Measurements from ENCODE around the gene MLANA. TPM values are rescaled to one million over a fixed set of nuclear protein-coding genes. Genes with fewer than 3 reads are reported as not detected.

Gene MLANA
- polyA plus RNA-seq, 1 donor from 2014 or later = not detected

DNA sequence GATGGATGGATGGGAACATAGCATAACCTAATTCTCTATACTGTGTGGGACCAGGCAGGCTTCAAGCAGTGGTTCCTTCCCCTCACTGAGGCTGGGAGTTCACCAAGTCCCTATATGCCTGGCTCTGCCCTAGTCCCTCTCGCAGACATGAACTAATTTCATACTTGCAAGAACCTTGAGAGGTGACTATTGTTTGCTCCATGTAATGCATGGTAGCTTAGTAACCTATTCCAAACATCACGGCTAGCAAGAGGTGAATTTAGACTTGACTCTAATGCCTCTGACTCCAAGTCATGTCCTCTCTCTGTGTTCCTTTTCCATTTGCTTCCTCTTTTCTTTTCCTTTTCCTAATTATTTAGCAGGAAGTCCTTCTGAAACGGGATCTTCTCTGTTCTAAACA, 31.9 kb upstream of the MLANA start:
- Mint-ChIP-seq H3K27me3 (no peaks in the 10 kb centered on the region), H3K4me1 (no peaks in the 10 kb centered on the region), H3K36me3 (peaks cover 2% of the 10 kb centered on the region), H3K9me3 (no peaks in the 10 kb centered on the region), H3K27ac (no peak overlapping the region), H3K4me3 (no peak overlapping the region)

- no peaks in the 10 kb centered on the region for H3K9me3 Mint-ChIP-seq
- peaks cover 2% of the 10 kb centered on the region for H3K36me3 Mint-ChIP-seq
- no peak overlapping the region for H3K27ac Mint-ChIP-seq
- H3K4me3 Mint-ChIP-seq = no peak overlapping the region
- H3K27me3 Mint-ChIP-seq = no peaks in the 10 kb centered on the region
- H3K4me1 Mint-ChIP-seq = no peaks in the 10 kb centered on the region
Observed at GRCh38 chr9:5863092-5863746, 27.5 kb upstream of the MLANA start.

DNA sequence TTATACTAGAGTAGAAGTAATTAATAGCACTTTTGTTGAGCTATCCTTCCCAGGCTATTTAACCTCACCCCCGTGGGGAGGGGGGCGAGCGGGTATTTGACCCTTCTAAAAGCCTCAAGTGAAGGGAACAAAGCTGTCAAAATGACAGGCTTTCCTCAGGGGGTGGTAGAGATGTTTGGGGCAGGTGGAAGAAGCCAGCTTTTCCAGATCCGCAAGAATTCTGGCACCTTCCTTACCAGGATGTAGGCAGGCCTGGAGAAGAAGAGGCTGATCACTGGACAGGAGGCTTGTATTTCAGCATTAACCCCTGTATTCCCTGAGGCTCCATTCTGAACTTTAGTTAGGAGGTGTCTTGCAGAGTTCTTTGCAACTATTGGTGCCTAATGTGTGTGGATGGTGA, 26.2 kb upstream of the MLANA start:
- H3K4me3 Mint-ChIP-seq = no peak overlapping the region
- H3K36me3 Mint-ChIP-seq = peaks cover 2% of the 10 kb centered on the region
- H3K27me3 Mint-ChIP-seq = no peaks in the 10 kb centered on the region
- no peaks in the 10 kb centered on the region for H3K4me1 Mint-ChIP-seq
- no peak overlapping the region for H3K27ac Mint-ChIP-seq
- H3K9me3 Mint-ChIP-seq = no peaks in the 10 kb centered on the region

DNA sequence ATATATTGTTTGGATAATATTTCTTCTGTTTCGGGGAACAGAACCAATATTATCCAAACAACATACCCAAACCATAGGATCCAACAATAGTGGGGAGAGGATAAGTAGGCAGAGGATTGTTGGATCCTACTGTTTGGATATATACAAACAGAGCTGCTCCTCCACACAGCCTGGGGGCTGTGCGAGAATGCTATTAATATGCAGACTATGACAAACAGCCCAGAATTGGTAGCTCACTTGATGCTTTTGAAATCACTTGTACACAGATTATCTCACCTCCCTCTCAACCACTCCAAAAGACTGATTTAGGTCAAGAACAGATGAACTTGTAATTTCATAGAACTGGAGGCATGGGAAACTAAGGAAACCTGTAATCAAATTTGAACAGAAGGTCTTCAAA, 24.4 kb upstream of the MLANA start:
- Mint-ChIP-seq H3K36me3 (peaks cover 2% of the 10 kb centered on the region), H3K27ac (no peak overlapping the region), H3K4me3 (no peak overlapping the region), H3K9me3 (no peaks in the 10 kb centered on the region), H3K27me3 (no peaks in the 10 kb centered on the region), H3K4me1 (no peaks in the 10 kb centered on the region)

- no peak overlapping the region for H3K4me3 Mint-ChIP-seq
- no peaks in the 10 kb centered on the region for H3K27me3 Mint-ChIP-seq
- H3K36me3 Mint-ChIP-seq = peaks cover 4% of the 10 kb centered on the region
- no peaks in the 10 kb centered on the region for H3K9me3 Mint-ChIP-seq
- H3K4me1 Mint-ChIP-seq = no peaks in the 10 kb centered on the region
- no peak overlapping the region for H3K27ac Mint-ChIP-seq
Observed at GRCh38 chr9:5866685-5867084, 24.0 kb upstream of the MLANA start.

GRCh38 chr9:5868235-5868634, 22.5 kb upstream of the MLANA start:
- Mint-ChIP-seq H3K27ac (no peak overlapping the region), H3K4me1 (no peaks in the 10 kb centered on the region), H3K27me3 (no peaks in the 10 kb centered on the region), H3K36me3 (peaks cover 4% of the 10 kb centered on the region), H3K9me3 (no peaks in the 10 kb centered on the region), H3K4me3 (no peak overlapping the region)

- no peaks in the 10 kb centered on the region for H3K9me3 Mint-ChIP-seq
- no peak overlapping the region for H3K4me3 Mint-ChIP-seq
- H3K36me3 Mint-ChIP-seq = peaks cover 4% of the 10 kb centered on the region
- H3K4me1 Mint-ChIP-seq = no peaks in the 10 kb centered on the region
- H3K27ac Mint-ChIP-seq = peak overlapping the region in 1 of 3 donors; percentile 20
- H3K27me3 Mint-ChIP-seq = no peaks in the 10 kb centered on the region
Observed at GRCh38 chr9:5869315-5870019, 21.2 kb upstream of the MLANA start.

DNA sequence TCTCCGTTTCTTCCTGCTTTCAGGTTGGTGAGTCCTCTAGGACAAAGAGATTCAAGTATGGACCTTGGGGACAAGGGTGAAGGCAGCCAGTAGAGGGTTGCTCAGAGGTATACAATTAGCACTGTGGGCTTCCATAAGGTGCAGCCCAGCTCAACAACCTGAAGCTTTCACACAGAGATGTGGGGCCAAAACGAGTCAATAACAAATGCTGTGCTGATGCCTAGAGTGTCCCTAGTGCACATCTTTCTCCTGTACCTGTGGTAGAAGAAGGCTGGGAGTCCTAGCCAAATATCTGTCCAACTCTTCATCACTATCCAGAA, 20.7 kb upstream of the MLANA start:
- Mint-ChIP-seq H3K27ac (no peak overlapping the region), H3K4me3 (no peak overlapping the region), H3K9me3 (no peaks in the 10 kb centered on the region), H3K36me3 (peaks cover 4% of the 10 kb centered on the region), H3K4me1 (no peaks in the 10 kb centered on the region), H3K27me3 (no peaks in the 10 kb centered on the region)

- H3K27ac Mint-ChIP-seq = peak overlapping the region in 1 of 3 donors; percentile 61
- no peaks in the 10 kb centered on the region for H3K9me3 Mint-ChIP-seq
- H3K27me3 Mint-ChIP-seq = no peaks in the 10 kb centered on the region
- H3K36me3 Mint-ChIP-seq = peaks cover 4% of the 10 kb centered on the region
- no peak overlapping the region for H3K4me3 Mint-ChIP-seq
- H3K4me1 Mint-ChIP-seq = no peaks in the 10 kb centered on the region
Observed at GRCh38 chr9:5870691-5871090, 20.0 kb upstream of the MLANA start.

GRCh38 chr9:5871785-5872184, 18.9 kb upstream of the MLANA start:
- Mint-ChIP-seq H3K36me3 (peaks cover 4% of the 10 kb centered on the region), H3K27me3 (no peaks in the 10 kb centered on the region)

DNA sequence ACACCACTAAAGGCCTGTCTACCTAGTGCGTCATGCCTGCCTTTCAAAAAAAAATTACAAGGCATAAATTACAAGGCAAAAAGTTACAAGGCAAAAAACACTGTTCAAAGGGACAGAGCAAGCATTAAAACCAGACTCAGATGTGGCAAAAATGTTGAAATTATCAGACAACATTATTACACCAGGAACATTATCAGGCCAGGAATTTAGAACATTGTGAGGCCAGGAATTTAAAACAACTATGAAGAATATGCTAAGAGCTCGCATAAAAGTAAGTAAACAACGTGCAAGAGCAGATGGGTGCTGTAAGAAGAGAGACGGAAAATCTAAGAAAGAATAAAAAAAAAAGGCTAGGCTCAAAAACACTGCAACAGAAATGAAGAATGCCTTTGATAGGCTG, 18.2 kb upstream of the MLANA start:
- H3K4me3 Mint-ChIP-seq = no peak overlapping the region
- no peak overlapping the region for H3K27ac Mint-ChIP-seq
- peaks cover 0 to 5% (median 0%) of the 10 kb centered on the region in 3 donors for H3K4me1 Mint-ChIP-seq

More at GRCh38 chr9:5871785-5872184, 18.9 kb upstream of the MLANA start:
- H3K27ac Mint-ChIP-seq = no peak overlapping the region
- no peak overlapping the region for H3K4me3 Mint-ChIP-seq
- no peaks in the 10 kb centered on the region for H3K9me3 Mint-ChIP-seq
- peaks cover 0 to 5% (median 0%) of the 10 kb centered on the region in 3 donors for H3K4me1 Mint-ChIP-seq

DNA sequence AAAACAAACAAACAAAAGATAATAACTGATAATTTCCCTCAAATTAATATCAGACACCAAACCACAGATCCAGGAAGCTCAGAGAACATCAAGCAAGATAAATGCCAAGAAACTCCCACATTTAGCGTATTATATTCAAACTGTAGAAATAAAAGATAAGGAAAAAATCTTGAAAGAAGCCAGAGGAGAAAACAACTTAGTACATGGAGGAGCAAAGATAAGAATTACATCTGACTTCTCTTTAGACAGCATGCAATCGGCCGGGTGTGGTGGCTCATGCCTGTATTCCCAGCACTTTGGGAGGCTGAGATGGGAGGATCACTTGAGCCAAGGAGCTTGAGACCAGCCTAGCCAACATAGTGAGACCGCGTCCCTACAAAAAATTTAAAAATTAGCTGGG, 17.2 kb upstream of the MLANA start:
- H3K36me3 Mint-ChIP-seq = peaks cover 4% of the 10 kb centered on the region
- H3K27ac Mint-ChIP-seq = no peak overlapping the region
- no peaks in the 10 kb centered on the region for H3K27me3 Mint-ChIP-seq
- no peaks in the 10 kb centered on the region for H3K9me3 Mint-ChIP-seq
- no peak overlapping the region for H3K4me3 Mint-ChIP-seq
- H3K4me1 Mint-ChIP-seq = peaks cover 0 to 5% (median 0%) of the 10 kb centered on the region in 3 donors

More for the DNA sequence above, 18.2 kb upstream of the MLANA start:
- Mint-ChIP-seq H3K9me3 (no peaks in the 10 kb centered on the region), H3K27me3 (no peaks in the 10 kb centered on the region), H3K36me3 (peaks cover 4% of the 10 kb centered on the region)

GRCh38 chr9:5874048-5874447, 16.6 kb upstream of the MLANA start:
- Mint-ChIP-seq H3K4me1 (peaks cover 0 to 5% (median 0%) of the 10 kb centered on the region in 3 donors), H3K27ac (peak overlapping the region in 1 of 3 donors; percentile 41), H3K36me3 (peaks cover 4% of the 10 kb centered on the region), H3K27me3 (no peaks in the 10 kb centered on the region), H3K9me3 (no peaks in the 10 kb centered on the region), H3K4me3 (no peak overlapping the region)

DNA sequence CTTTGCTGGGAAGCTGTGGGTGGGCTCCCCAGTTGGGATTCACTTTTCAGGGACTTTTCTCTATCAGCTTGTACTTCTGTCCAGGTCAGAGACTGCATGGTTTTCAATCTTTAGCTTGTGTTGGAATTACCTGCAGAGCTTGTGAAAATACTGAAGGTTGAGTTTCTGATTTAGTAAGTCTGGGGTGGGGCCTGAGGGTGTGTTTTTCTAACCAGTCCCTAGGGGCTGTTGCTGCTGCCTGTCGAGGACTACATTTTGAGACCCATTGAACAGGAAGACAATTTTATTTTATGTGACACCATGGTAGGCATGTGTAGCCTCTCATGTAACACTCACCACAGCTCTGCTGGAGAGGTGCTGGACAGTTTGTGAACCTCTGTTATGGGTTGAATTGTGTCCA, 14.7 kb upstream of the MLANA start:
- Mint-ChIP-seq H3K27ac (no peak overlapping the region), H3K4me3 (no peak overlapping the region), H3K9me3 (no peaks in the 10 kb centered on the region), H3K27me3 (no peaks in the 10 kb centered on the region), H3K36me3 (peaks cover 1% of the 10 kb centered on the region), H3K4me1 (peaks cover 0 to 5% (median 0%) of the 10 kb centered on the region in 3 donors)

- no peaks in the 10 kb centered on the region for H3K36me3 Mint-ChIP-seq
- H3K27me3 Mint-ChIP-seq = no peaks in the 10 kb centered on the region
- H3K4me3 Mint-ChIP-seq = no peak overlapping the region
- peaks cover 0 to 5% (median 0%) of the 10 kb centered on the region in 3 donors for H3K4me1 Mint-ChIP-seq
- H3K9me3 Mint-ChIP-seq = no peaks in the 10 kb centered on the region
- H3K27ac Mint-ChIP-seq = no peak overlapping the region
Observed at GRCh38 chr9:5876711-5877110, 14.0 kb upstream of the MLANA start.
